ENCODE data around the gene ZNRF3.

Gene ZNRF3

GRCh38 chr22:29096736-29097669 lies 213.6 kb downstream of the ZNRF3 start:
- Histone ChIP-seq H3K4me3 (no peak overlapping the region), H3K27ac (no peak overlapping the region)
- no peak for TF ChIP-seq CTCF (IDR thresholded peaks at IDR 0.05)
- no peak for DNase-seq (ENCODE audit: low spot score)

- H3K4me3 ChIP-seq: no peak overlapping the region
- no peak for DNase-seq (ENCODE audit: low spot score)
- TF ChIP-seq CTCF (IDR thresholded peaks at IDR 0.05): no peak
- no peak overlapping the region for H3K27ac ChIP-seq
Observed at GRCh38 chr22:29098296-29098695, 214.9 kb downstream of the ZNRF3 start.

DNA sequence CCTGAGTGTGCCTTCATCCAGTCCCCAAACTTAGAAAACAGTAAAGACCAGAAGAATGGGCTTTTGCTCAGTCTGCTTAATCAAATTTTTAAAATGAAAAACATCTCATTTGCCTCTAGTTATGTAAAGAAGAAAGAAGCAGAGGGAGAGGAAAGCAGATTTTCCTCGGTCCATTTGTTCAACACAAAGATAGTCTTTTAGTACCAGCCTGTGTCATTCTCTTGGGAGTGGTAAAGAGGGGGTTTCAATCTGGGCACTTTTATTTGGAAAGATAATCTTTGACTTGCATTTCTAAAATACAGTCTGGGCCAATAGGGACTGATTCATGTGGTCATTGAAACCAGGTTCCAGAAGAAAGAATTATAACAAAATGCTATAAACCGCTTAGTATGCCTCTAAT lies 218.9 kb downstream of the ZNRF3 start:
- no peak for TF ChIP-seq CTCF (IDR thresholded peaks at IDR 0.05)
- no peak overlapping the region for H3K27ac ChIP-seq
- H3K4me3 ChIP-seq: no peak overlapping the region
- DNase-seq (ENCODE audit: low spot score): no peak

GRCh38 chr22:29103121-29103520 lies 219.7 kb downstream of the ZNRF3 start:
- Histone ChIP-seq H3K4me3 (no peak overlapping the region), H3K27ac (no peak overlapping the region)
- TF ChIP-seq CTCF (IDR thresholded peaks at IDR 0.05): no peak
- DNase-seq (ENCODE audit: low spot score): no peak

GRCh38 chr22:29105468-29105867 lies 222.1 kb downstream of the ZNRF3 start:
- no peak for TF ChIP-seq CTCF (IDR thresholded peaks at IDR 0.05)
- H3K27ac ChIP-seq: no peak overlapping the region

GRCh38 chr22:29106839-29107238 lies 223.5 kb downstream of the ZNRF3 start:
- no peak overlapping the region for H3K4me3 ChIP-seq
- H3K27ac ChIP-seq: no peak overlapping the region
- DNase-seq (ENCODE audit: low spot score): no peak
- TF ChIP-seq CTCF (IDR thresholded peaks at IDR 0.05): no peak

More at GRCh38 chr22:29105468-29105867, 222.1 kb downstream of the ZNRF3 start:
- no peak for DNase-seq (ENCODE audit: low spot score)
- no peak overlapping the region for H3K4me3 ChIP-seq
